ENCODE results near the gene CALY.

Gene CALY

DNA sequence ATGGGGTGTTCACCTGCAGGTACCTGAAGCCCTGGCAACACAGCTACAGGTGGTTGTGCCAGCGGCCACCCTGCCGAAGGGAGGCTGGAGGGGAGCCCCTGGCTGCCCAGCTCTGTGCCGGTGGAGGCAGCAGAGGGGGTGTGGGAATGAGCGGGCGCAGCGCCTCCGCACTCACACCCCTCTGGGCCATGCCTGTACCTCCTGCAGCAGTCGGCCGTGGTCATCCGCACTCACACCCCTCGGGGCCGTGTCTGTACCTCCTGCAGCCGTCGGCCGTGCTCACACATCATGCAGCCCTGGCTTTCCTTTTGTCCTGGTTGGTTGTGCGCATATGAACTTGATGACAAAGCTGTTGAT is 26.3 kb downstream of the CALY start:
- no peak overlapping the region for H3K9ac ChIP-seq
- H4K20me1 ChIP-seq (ENCODE audit: insufficient read depth): no peaks in the 10 kb centered on the region
- H3K4me1 ChIP-seq (ENCODE audit: low read depth, poor library complexity, severe bottlenecking): peaks cover 13% of the 10 kb centered on the region
- TF ChIP-seq, protein P1, sequence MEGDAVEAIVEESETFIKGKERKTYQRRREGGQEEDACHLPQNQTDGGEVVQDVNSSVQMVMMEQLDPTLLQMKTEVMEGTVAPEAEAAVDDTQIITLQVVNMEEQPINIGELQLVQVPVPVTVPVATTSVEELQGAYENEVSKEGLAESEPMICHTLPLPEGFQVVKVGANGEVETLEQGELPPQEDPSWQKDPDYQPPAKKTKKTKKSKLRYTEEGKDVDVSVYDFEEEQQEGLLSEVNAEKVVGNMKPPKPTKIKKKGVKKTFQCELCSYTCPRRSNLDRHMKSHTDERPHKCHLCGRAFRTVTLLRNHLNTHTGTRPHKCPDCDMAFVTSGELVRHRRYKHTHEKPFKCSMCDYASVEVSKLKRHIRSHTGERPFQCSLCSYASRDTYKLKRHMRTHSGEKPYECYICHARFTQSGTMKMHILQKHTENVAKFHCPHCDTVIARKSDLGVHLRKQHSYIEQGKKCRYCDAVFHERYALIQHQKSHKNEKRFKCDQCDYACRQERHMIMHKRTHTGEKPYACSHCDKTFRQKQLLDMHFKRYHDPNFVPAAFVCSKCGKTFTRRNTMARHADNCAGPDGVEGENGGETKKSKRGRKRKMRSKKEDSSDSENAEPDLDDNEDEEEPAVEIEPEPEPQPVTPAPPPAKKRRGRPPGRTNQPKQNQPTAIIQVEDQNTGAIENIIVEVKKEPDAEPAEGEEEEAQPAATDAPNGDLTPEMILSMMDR (conservative IDR thresholded peaks at IDR 0.05; ENCODE audit: low read depth, low read length): no peak
- H3K36me3 ChIP-seq (ENCODE audit: insufficient read depth): no peaks in the 10 kb centered on the region
- H3K79me2 ChIP-seq (ENCODE audit: insufficient read depth, low read depth): peaks cover 30% of the 10 kb centered on the region; the same call in 1 of the 2 replicates
- no peak overlapping the region for H3K4me3 ChIP-seq (IDR thresholded peaks at IDR 0.05; ENCODE audit: insufficient read depth, low read depth, low read length)
- H3K27me3 ChIP-seq (ENCODE audit: insufficient read depth, low read depth): no peaks in the 10 kb centered on the region
- no peak overlapping the region for H3K4me2 ChIP-seq
- no peak overlapping the region for H3K27ac ChIP-seq
- H2AFZ ChIP-seq (ENCODE audit: low read depth): no peak overlapping the region

DNA sequence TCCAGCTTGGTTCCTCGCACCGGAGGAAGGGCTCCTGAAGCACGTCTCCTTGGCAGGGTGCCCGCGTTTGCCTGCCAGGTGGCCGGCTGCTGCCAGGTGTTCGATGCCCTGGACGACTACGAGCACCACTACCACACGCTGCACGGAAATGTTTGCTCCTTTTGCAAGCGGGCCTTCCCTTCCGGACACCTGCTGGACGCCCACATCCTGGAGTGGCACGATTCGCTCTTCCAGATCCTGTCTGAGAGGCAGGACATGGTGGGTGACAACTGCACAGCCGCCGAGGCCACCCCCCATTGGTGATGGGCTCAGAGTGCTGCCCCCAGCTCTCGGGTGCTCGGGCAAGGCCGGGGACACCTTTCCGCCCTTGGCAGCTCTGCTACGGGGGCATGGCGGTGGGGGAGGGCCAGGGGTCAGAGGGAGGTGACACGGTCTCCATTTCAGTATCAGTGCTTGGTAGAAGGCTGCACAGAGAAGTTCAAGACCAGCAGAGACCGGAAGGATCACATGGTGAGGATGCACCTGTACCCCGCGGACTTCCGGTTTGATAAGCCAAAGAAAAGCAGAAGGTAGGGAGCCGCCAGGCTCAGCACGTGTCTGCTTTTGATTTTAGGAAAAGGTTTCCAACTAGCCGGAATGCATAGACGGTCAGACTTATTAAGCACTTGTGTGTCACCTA is 26.8 kb downstream of the CALY start:
- H3K36me3 ChIP-seq (ENCODE audit: insufficient read depth): no peaks in the 10 kb centered on the region
- no peak overlapping the region for H2AFZ ChIP-seq (ENCODE audit: low read depth)
- peaks cover 13% of the 10 kb centered on the region for H3K4me1 ChIP-seq (ENCODE audit: low read depth, poor library complexity, severe bottlenecking)
- no peak overlapping the region for H3K4me3 ChIP-seq (IDR thresholded peaks at IDR 0.05; ENCODE audit: insufficient read depth, low read depth, low read length)
- no peaks in the 10 kb centered on the region for H4K20me1 ChIP-seq (ENCODE audit: insufficient read depth)
- no peak overlapping the region for H3K9ac ChIP-seq
- no peak overlapping the region for H3K4me2 ChIP-seq
- H3K27ac ChIP-seq: no peak overlapping the region
- peaks cover 31% of the 10 kb centered on the region; the same call in 1 of the 2 replicates for H3K79me2 ChIP-seq (ENCODE audit: insufficient read depth, low read depth)
- TF ChIP-seq, protein P1 (conservative IDR thresholded peaks at IDR 0.05; ENCODE audit: low read depth, low read length): no peak
- H3K27me3 ChIP-seq (ENCODE audit: insufficient read depth, low read depth): no peaks in the 10 kb centered on the region

DNA sequence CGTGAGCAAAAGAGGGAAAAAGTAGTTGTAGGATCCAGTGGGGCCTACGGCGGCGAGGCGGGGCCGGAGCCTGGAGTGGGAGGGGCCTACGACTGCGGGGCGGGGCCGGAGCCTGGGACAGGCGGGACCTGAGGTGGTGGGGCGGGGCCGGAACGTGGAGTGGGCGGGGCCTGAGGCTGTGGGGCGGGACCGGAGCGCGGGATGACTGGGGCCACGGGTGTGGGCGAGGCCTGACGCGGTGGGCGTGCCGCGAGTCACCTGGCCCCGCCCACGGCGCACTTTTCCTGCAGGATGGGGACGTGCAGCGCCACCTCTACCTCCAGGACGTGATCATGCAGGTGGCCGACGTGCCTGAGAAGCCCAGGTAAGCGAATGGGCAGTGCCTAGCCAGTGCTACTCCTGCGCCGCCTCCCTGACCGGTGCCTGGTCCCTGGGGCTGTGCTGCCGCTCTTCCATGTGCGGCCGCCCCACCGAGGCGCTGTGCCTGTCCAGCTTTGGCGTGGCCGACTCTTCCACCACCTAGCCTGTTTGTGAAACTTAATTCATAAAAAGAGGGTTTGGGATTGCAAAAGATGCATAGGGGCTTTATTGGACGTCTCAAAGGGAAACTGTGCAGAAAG is 27.5 kb downstream of the CALY start:
- Histone ChIP-seq H3K27me3 (ENCODE audit: insufficient read depth, low read depth) (no peaks in the 10 kb centered on the region), H3K36me3 (ENCODE audit: insufficient read depth) (no peaks in the 10 kb centered on the region), H3K79me2 (ENCODE audit: insufficient read depth, low read depth) (peaks cover 37% of the 10 kb centered on the region; the same call in 1 of the 2 replicates), H3K27ac (peak overlapping the region; percentile 93), H4K20me1 (ENCODE audit: insufficient read depth) (no peaks in the 10 kb centered on the region), H3K4me1 (ENCODE audit: low read depth, poor library complexity, severe bottlenecking) (peaks cover 13% of the 10 kb centered on the region), H3K4me3 (IDR thresholded peaks at IDR 0.05; ENCODE audit: insufficient read depth, low read depth, low read length) (no peak overlapping the region), H2AFZ (ENCODE audit: low read depth) (peak overlapping the region; percentile 75), H3K9ac (peak overlapping the region; percentile 98), H3K4me2 (peak overlapping the region; percentile 91; the same call in 1 of the 2 replicates)
- TF ChIP-seq, protein P1 (conservative IDR thresholded peaks at IDR 0.05; ENCODE audit: low read depth, low read length): no peak

DNA sequence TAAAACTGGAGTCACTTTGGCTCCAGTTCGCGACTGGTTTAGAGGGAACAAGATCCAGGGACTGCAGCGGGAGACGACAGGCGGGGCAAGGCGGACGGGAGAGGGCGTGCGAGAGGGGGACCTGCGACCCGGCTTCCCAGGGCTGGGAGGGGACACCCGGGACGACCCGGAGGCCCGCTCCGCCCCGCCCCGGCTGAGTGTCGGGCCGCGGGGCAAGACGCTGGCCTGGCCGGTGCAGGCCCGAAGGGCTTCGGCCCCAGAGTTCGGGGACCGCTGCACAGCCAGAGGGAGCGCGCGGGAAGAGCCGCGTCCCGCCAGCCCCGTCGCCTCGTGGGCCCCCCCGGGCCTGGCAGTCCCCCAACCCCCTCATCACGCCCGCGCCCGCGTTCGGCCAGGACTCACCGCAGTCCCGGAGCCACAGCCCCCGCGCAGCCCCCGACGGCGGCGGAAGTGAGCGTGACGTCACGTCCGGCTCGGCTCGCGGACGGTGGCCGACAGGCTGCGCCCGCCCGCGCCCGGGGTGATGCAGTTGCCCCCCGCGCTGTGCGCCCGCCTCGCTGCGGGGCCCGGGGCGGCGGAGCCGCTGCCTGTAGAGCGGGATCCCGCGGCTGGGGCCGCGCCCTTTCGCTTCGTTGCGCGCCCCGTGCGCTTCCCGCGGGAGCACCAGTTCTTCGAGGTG is 28.1 kb downstream of the CALY start, which contains the start of the genes TUBGCP2 and ZNF511:
Gene TUBGCP2 (minus strand): TSS at position 452 of the 679 bp plus-strand sequence. CDS start 5,931 bp downstream, outside the sequence.
Gene ZNF511 (plus strand): TSS at position 494 of the 679 bp plus-strand sequence. CDS start 30 bp downstream, at position 524.
- TF ChIP-seq, protein P1 (conservative IDR thresholded peaks at IDR 0.05; ENCODE audit: low read depth, low read length): no peak

More for the DNA sequence above, 28.1 kb downstream of the CALY start, which contains the start of the genes TUBGCP2 and ZNF511:
- Histone ChIP-seq H4K20me1 (ENCODE audit: insufficient read depth) (no peaks in the 10 kb centered on the region), H3K4me1 (ENCODE audit: low read depth, poor library complexity, severe bottlenecking) (peaks cover 13% of the 10 kb centered on the region), H3K4me2 (peak within 1 kb of the TSS; percentile 91), H3K4me3 (IDR thresholded peaks at IDR 0.05; ENCODE audit: insufficient read depth, low read depth, low read length) (peak within 1 kb of the TSS; percentile 31), H3K27me3 (ENCODE audit: insufficient read depth, low read depth) (no peaks in the 10 kb centered on the region), H3K36me3 (ENCODE audit: insufficient read depth) (no peaks in the 10 kb centered on the region), H3K79me2 (ENCODE audit: insufficient read depth, low read depth) (peaks cover 43% of the 10 kb centered on the region; the same call in 1 of the 2 replicates), H3K9ac (peak within 1 kb of the TSS; percentile 98), H3K27ac (peak within 1 kb of the TSS; percentile 93), H2AFZ (ENCODE audit: low read depth) (peak within 1 kb of the TSS; percentile 75)

Measured in KMS-11 (cell line).